Tibial artery (tissue), 4 donors: ENCODE measurements around the gene ENAH.
A peak's percentile ranks its signal among the peaks of the same experiment; 100 is the strongest.

Experiments used
- DNase-seq, 2 donors: peaks; one replicate each; pipeline ENCODE4 v3.0.0-alpha.2; 2019
- H3K27ac ChIP-seq, 2 donors: fragments of 200-600 bp; sonication (generic) in 1 of 2; 1 replicate in 1 of 2; 2 replicates in 1 of 2; pipeline ENCODE4 v1.5.1; 2018 to 2019; ENCODE audit warnings: mild to moderate bottlenecking in 1 of 2
- H3K27me3 ChIP-seq, 2 donors: fragments of 200-600 bp; sonication (generic) in 1 of 2; one replicate each; pipeline versions ENCODE4 v1.5.1 to v1.6.0; 2016 to 2019
- H3K36me3 ChIP-seq, 3 donors: fragments of 200-600 bp; sonication (generic) in 2 of 3; one replicate each; pipeline ENCODE4 v1.5.1; 2016 to 2019; ENCODE audit warnings: mild to moderate bottlenecking in 2 of 3
- H3K4me1 ChIP-seq, 4 donors: fragments of 200-600 bp; sonication (generic) in 2 of 4; 1 replicate in 3 of 4; 2 replicates in 1 of 4; pipeline ENCODE4 v1.5.1; 2016 to 2019
- H3K4me3 ChIP-seq, 2 donors: fragments of 200-600 bp; sonication (generic) in 1 of 2; 1 replicate in 1 of 2; 2 replicates in 1 of 2; pipeline ENCODE4 v1.5.1; 2018 to 2019; ENCODE audit warnings: mild to moderate bottlenecking in 2 of 2
- H3K9me3 ChIP-seq, 3 donors: fragments of 200-600 bp; sonication (generic) in 1 of 3; one replicate each; pipeline ENCODE4 v1.5.1; 2016 to 2019
- intact Hi-C: fragments of 100-400 bp; cut with DNase I; formaldehyde crosslinking; loops from one replicate; pipeline ENCODE4 v1.15.0; 2023; ENCODE audit warnings: low total_unique reads
- TF ChIP-seq, protein P1 (sequence below), 2 experiments: fragments of 200-600 bp in 1 of 2; fragments of 450-650 bp in 1 of 2; IDR thresholded peaks; one replicate each; pipeline ENCODE4 v1.5.1; 2017 to 2019; ENCODE audit warnings: antibody characterized with exemption in 2 of 2, mild to moderate bottlenecking in 1 of 2, moderate library complexity in 1 of 2

Gene ENAH

DNA sequence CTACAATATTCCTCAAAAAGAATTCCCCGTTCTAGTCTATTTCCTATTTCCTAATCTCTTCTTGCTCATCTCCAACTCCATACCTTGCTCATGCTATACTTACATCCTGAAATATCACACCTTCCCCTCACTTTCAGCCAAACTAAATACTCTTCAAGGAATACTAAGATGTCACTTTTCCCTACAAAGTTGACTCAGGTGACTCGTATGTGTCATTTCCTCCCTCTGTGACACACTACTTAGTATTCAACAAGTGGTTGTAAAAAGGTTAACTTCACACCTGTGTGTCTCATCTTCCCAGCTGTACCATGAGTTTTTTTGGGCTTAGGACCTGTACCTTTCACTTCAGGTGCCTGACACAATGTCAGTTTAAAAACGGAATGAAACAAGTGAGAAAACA, 143.2 kb downstream of the ENAH start:
- Histone ChIP-seq H3K4me3 (no peak overlapping the region), H3K4me1 (peaks cover 0 to 16% (median 8%) of the 10 kb centered on the region in 4 donors), H3K27ac (peak overlapping the region; percentile 58 to 71), H3K9me3 (no peaks in the 10 kb centered on the region), H3K36me3 (peaks cover 4 to 22% (median 15%) of the 10 kb centered on the region in 3 donors), H3K27me3 (no peaks in the 10 kb centered on the region)
- TF ChIP-seq, protein P1, sequence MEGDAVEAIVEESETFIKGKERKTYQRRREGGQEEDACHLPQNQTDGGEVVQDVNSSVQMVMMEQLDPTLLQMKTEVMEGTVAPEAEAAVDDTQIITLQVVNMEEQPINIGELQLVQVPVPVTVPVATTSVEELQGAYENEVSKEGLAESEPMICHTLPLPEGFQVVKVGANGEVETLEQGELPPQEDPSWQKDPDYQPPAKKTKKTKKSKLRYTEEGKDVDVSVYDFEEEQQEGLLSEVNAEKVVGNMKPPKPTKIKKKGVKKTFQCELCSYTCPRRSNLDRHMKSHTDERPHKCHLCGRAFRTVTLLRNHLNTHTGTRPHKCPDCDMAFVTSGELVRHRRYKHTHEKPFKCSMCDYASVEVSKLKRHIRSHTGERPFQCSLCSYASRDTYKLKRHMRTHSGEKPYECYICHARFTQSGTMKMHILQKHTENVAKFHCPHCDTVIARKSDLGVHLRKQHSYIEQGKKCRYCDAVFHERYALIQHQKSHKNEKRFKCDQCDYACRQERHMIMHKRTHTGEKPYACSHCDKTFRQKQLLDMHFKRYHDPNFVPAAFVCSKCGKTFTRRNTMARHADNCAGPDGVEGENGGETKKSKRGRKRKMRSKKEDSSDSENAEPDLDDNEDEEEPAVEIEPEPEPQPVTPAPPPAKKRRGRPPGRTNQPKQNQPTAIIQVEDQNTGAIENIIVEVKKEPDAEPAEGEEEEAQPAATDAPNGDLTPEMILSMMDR (IDR thresholded peaks at IDR 0.05), result no peak
- intact Hi-C loops, result no loop called here
- DNase-seq, result no peak

DNA sequence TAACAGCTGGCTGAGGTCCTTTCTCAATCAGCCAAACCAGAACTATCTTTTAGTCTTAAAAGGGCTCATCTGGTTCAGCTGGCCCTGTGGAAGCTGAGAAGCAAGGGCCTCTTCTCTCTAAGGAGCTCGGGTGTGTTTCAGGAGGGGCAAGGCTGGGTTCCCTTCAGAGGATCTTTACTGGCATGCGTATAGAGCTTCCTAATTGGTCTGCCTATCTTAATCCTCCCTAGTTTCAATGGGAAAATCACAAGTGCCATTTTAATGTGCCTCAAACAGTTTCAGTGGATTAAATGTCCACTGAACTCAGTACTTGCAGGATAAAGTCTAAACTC, 143.6 kb downstream of the ENAH start:
- Histone ChIP-seq H3K27ac (peak overlapping the region; percentile 58 to 71), H3K27me3 (no peaks in the 10 kb centered on the region), H3K9me3 (no peaks in the 10 kb centered on the region), H3K4me1 (peaks cover 0 to 16% (median 8%) of the 10 kb centered on the region in 4 donors), H3K36me3 (peaks cover 4 to 22% (median 15%) of the 10 kb centered on the region in 3 donors), H3K4me3 (no peak overlapping the region)
- TF ChIP-seq, protein P1 (IDR thresholded peaks at IDR 0.05), result no peak
- DNase-seq, result no peak
- intact Hi-C loops, result no loop called here

DNA sequence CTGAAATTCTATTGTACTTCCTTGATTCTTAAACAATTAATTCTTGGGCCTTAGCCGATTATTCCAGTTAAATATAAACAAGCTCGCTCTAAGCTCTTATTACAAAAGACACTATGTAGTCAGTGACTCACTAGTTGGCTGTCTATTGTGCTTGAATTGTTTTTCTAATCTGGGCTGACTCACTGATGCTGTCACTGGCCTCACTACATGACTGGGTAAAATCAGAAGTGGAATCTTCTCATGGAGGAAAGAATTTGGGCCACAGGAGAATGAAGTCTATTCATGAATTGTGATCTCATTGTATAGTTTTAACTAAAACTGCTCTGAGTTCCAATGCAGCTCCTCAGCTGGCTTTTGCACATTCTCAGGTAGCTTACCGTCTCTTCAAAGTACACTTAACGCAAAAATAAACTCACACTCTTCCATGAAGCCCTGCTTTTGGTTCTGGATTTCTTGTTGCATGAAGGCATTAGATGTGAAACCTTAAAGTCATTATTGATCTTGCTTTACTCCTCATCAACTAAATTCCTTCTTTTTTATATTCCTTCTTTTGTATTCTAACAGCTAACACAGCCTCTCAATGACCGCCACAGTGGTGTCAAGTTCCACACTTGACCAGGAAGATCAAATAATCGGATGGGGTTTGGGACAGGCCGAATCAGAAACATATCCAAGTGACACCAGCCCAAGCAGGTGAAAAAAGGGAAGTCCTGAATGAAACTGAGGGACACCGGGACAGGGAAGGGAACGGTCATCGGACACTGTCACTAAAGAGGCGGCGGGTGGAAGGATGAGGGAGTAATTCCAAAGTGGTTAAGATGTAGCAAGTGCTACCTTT, 144.2 kb downstream of the ENAH start:
- H3K27ac ChIP-seq, result peak overlapping the region; percentile 58 to 71
- peaks cover 0 to 16% (median 8%) of the 10 kb centered on the region in 4 donors for H3K4me1 ChIP-seq
- TF ChIP-seq, protein P1 (IDR thresholded peaks at IDR 0.05), result no peak
- peak in 1 of 2 donors; percentile 59 for DNase-seq
- H3K4me3 ChIP-seq, result no peak overlapping the region
- H3K27me3 ChIP-seq, result no peaks in the 10 kb centered on the region
- no peaks in the 10 kb centered on the region for H3K9me3 ChIP-seq
- intact Hi-C loops, result no loop called here
- H3K36me3 ChIP-seq, result peaks cover 4 to 21% (median 15%) of the 10 kb centered on the region in 3 donors

DNA sequence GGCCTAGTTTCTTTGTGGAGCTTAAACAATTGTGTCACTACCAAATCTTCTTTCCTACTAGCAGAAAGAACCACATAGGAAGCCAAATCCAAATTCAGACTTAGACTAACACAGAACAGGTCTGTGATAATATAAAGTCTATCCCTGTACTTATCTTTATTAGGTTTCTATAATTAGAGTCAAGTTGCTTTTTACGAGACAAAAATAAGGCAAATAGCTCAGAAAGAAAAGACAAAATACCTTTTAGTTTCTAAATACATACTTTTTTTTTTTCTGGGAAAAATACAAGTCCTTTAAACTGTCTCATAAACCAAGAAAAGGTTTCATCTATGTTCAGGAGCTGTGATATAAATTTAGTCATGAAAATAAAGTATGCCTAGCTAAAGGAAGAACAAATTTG, 146.2 kb downstream of the ENAH start:
- peaks cover 0 to 16% (median 8%) of the 10 kb centered on the region in 4 donors for H3K4me1 ChIP-seq
- peak overlapping the region in 1 of 2 donors; percentile 23 for H3K27ac ChIP-seq
- no peaks in the 10 kb centered on the region for H3K9me3 ChIP-seq
- peaks cover 0 to 8% (median 7%) of the 10 kb centered on the region in 3 donors for H3K36me3 ChIP-seq
- intact Hi-C loops, result no loop called here
- no peak for DNase-seq
- TF ChIP-seq, protein P1 (IDR thresholded peaks at IDR 0.05), result no peak
- H3K27me3 ChIP-seq, result no peaks in the 10 kb centered on the region
- no peak overlapping the region for H3K4me3 ChIP-seq

DNA sequence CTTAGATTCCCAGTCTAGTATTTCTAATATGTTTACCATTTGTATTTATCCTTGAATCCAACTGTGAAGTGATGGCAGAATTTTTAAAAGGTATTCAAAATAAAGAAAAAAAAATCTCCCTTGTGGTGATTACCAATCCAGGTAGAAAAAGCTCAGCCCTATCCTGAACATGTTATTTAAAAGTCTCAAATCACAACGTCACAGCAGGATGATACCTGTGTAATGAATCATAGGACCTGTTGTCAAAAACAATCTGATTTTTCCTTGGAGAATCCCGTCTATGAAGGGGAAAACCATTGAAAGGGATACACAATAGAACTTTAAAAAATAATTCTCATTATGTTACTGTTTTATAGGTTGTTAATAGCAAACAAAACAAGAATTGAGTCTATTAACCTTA, 148.1 kb downstream of the ENAH start:
- Histone ChIP-seq H3K4me3 (no peak overlapping the region), H3K4me1 (peaks cover 0 to 16% (median 8%) of the 10 kb centered on the region in 4 donors), H3K36me3 (peaks cover 12 to 16% (median 14%) of the 10 kb centered on the region in 3 donors), H3K27ac (no peak overlapping the region), H3K9me3 (no peaks in the 10 kb centered on the region), H3K27me3 (no peaks in the 10 kb centered on the region)
- DNase-seq, result no peak
- TF ChIP-seq, protein P1 (IDR thresholded peaks at IDR 0.05), result no peak
- intact Hi-C loops, result no loop called here
